MCF 10A (cell line): ENCODE data around the gene COL9A2. TPM values are rescaled to one million over a fixed set of nuclear protein-coding genes. Genes with fewer than 3 reads are reported as not detected.

ENCODE experiments used
- BruUV-seq: library from RNA; stranded (reverse); fragments of 400-500 nt; replicated peaks from 2 replicates; lab custom pipeline; 2021; lab: Mats Ljungman, UMichigan
- CTCF ChIA-PET: fragments of 300-600 bp; sonication (Branson Sonifier 250); formaldehyde crosslinking; extraction: SDS; loops from one replicate; lab custom pipeline; 2021; ENCODE audit warnings: antibody characterized with exemption, inconsistent platforms; lab: Yijun Ruan, JAX
- POLR2A ChIA-PET: fragments of 300-600, 350-650 bp; sonication (Branson Sonifier 250); formaldehyde crosslinking; extraction: SDS; loops from one replicate; lab custom pipeline; 2020; ENCODE audit warnings: antibody characterized with exemption, inconsistent platforms; lab: Yijun Ruan, JAX
- DNase-seq: peaks from one replicate; pipeline ENCODE4 v3.0.0-alpha.2; 2018; ENCODE audit not compliant: unreplicated experiment
- H3K27ac Mint-ChIP-seq: one replicate; pipeline ENCODE4 v1.8.0; 2022; ENCODE audit warnings: mild to moderate bottlenecking, low read depth, mixed read lengths; ENCODE audit not compliant: unreplicated experiment
- H3K27me3 Mint-ChIP-seq: one replicate; pipeline ENCODE4 v1.8.0; 2022; ENCODE audit warnings: mixed read lengths; ENCODE audit not compliant: insufficient read depth, unreplicated experiment
- H3K36me3 Mint-ChIP-seq: one replicate; pipeline ENCODE4 v1.8.0; 2022; ENCODE audit warnings: mild to moderate bottlenecking, moderate library complexity, mixed read lengths; ENCODE audit not compliant: insufficient read depth, unreplicated experiment
- H3K4me1 Mint-ChIP-seq: one replicate; pipeline ENCODE4 v1.8.0; 2022; ENCODE audit warnings: mixed read lengths; ENCODE audit not compliant: insufficient read depth, unreplicated experiment
- H3K4me3 Mint-ChIP-seq: one replicate; pipeline ENCODE4 v1.8.0; 2022; ENCODE audit warnings: mild to moderate bottlenecking, moderate library complexity, mixed read lengths; ENCODE audit not compliant: unreplicated experiment
- H3K9me3 Mint-ChIP-seq: one replicate; pipeline ENCODE4 v1.8.0; 2022; ENCODE audit warnings: mixed read lengths; ENCODE audit not compliant: unreplicated experiment
- intact Hi-C: fragments of 100-400 bp; cut with micrococcal nuclease; formaldehyde crosslinking; loops from 2 replicates; pipeline ENCODE4 v1.14.1; 2022
- total RNA-seq: library from RNA; stranded (reverse); gene quantifications from 2 replicates; pipeline ENCODE4 v1.2.3, GENCODE V29; 2022
- TF ChIP-seq, protein P1 (sequence below): fragments of 200-600 bp; IDR thresholded peaks from one replicate; pipeline ENCODE4 v1.8.0; 2022; ENCODE audit warnings: antibody characterized with exemption, mild to moderate bottlenecking; ENCODE audit not compliant: unreplicated experiment

Gene COL9A2
- total RNA-seq, 1 experiment from 2014 or later, result not detected

DNA sequence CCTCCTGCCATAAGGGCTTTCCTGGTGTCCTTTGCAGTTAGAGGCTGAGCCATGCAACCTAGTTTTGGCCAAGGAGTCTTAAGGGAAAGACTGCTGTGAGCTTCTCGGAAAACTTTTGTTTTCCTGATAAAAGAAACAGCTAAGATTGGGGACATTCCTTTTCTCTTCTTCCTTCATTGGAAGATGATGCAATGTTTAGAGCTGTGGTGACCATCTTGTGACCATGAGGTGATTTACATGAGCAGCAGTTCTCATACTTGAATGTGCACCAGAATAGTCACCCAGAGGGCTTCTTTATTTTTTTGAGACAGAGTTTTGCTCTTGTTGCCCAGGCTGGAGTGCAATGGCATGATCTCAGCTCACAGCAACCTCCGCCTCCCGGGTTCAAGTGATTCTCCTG is 36.0 kb upstream of the COL9A2 start:
- no peaks in the 10 kb centered on the region for H3K36me3 Mint-ChIP-seq
- ChIA-PET CTCF (interaction anchor here (2.2 kb wide), 1 partner anchor 12 kb away, joined by 5 read pairs; no protein-coding TSS in a partner anchor), POLR2A (no interaction called here)
- H3K4me1 Mint-ChIP-seq, result no peaks in the 10 kb centered on the region
- H3K27ac Mint-ChIP-seq, result no peak overlapping the region
- TF ChIP-seq, protein P1, sequence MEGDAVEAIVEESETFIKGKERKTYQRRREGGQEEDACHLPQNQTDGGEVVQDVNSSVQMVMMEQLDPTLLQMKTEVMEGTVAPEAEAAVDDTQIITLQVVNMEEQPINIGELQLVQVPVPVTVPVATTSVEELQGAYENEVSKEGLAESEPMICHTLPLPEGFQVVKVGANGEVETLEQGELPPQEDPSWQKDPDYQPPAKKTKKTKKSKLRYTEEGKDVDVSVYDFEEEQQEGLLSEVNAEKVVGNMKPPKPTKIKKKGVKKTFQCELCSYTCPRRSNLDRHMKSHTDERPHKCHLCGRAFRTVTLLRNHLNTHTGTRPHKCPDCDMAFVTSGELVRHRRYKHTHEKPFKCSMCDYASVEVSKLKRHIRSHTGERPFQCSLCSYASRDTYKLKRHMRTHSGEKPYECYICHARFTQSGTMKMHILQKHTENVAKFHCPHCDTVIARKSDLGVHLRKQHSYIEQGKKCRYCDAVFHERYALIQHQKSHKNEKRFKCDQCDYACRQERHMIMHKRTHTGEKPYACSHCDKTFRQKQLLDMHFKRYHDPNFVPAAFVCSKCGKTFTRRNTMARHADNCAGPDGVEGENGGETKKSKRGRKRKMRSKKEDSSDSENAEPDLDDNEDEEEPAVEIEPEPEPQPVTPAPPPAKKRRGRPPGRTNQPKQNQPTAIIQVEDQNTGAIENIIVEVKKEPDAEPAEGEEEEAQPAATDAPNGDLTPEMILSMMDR, result no peak
- intact Hi-C loops, result no loop called here
- DNase-seq, result no peak
- no peak overlapping the region for H3K4me3 Mint-ChIP-seq
- H3K9me3 Mint-ChIP-seq, result no peaks in the 10 kb centered on the region
- BruUV-seq, result no TSS peak
- no peaks in the 10 kb centered on the region for H3K27me3 Mint-ChIP-seq

DNA sequence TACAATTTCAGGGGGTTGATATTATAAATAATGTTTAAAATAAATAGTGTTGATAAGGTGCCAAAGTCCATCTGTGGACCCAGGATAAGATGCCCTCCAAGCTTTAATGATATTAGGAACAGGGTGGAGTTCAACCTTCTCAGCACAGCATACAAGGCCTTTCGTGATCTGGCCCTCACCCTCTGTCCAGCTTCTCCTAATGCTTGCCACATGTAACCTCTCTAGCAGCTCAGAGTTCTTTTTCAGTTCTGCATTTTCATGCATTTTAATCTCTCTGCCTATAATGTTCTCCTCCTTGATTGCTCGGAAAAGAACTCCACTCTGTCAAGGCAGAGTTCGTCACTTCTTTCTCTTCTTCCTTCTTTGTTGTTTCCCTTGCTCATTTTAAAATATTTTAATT is 35.0 kb upstream of the COL9A2 start:
- TF ChIP-seq, protein P1, result no peak
- H3K27me3 Mint-ChIP-seq, result no peaks in the 10 kb centered on the region
- H3K4me1 Mint-ChIP-seq, result no peaks in the 10 kb centered on the region
- no peaks in the 10 kb centered on the region for H3K9me3 Mint-ChIP-seq
- intact Hi-C loops, result no loop called here
- H3K36me3 Mint-ChIP-seq, result no peaks in the 10 kb centered on the region
- H3K27ac Mint-ChIP-seq, result no peak overlapping the region
- ChIA-PET CTCF (interaction anchor here (0.7 to 1.5 kb wide), 2 partner anchors 14 to 234 kb away, joined by 3 to 12 read pairs; no protein-coding TSS in a partner anchor), POLR2A (interaction anchor here (1.3 kb wide), 1 partner anchor 21 kb away, joined by 3 read pairs; the partner anchor contains the start of gene SMAP2)
- no TSS peak for BruUV-seq
- DNase-seq, result no peak
- H3K4me3 Mint-ChIP-seq, result no peak overlapping the region

DNA sequence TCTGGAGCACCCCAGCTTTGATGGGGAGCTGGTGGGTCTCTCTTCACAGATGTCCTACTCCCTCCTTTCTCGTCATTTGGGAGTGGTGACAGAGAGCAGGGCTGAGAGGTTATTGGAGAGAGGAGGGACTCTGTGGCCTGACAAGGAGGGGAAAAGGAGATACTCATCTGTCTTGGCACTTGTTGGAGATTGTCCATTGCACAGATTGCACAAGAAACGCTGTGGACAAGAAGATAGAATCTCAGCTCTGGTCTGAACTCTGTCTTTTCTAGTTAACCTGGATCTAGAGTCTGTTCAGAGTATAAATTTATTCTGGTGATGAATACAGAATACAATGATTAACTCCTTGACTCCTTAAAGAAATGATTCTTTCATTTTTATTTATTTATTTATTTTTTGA is 34.0 kb upstream of the COL9A2 start:
- H3K27ac Mint-ChIP-seq, result no peak overlapping the region
- intact Hi-C loops, result no loop called here
- no peaks in the 10 kb centered on the region for H3K27me3 Mint-ChIP-seq
- ChIA-PET CTCF (no interaction called here), POLR2A (interaction anchor here (0.6 to 1.3 kb wide), 2 partner anchors 13 to 22 kb away, joined by 3 read pairs; partner anchors contain the start of gene SMAP2)
- DNase-seq, result no peak
- no peaks in the 10 kb centered on the region for H3K9me3 Mint-ChIP-seq
- H3K36me3 Mint-ChIP-seq, result no peaks in the 10 kb centered on the region
- H3K4me3 Mint-ChIP-seq, result no peak overlapping the region
- TF ChIP-seq, protein P1, result no peak
- H3K4me1 Mint-ChIP-seq, result no peaks in the 10 kb centered on the region
- no TSS peak for BruUV-seq

DNA sequence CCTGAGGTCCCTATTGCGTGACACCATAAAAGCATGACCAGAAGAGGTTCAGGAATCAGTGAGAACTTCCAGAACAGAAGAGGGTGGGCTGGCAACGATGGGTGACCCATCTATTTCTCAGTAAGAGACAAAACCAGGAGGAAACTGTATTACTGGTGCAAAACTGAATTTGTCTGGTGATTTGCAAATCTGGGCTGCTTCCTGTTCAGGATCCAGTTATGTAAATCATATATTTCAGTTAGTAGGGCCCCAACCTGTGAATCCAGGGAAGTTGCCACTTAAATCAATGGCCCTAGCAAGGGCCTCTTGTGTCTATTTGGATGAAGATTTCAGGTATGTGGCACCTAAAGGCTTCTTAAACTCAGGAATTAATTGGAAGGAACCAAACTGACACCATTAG is 33.3 kb upstream of the COL9A2 start:
- ChIA-PET POLR2A (interaction anchor here (0.6 kb wide), 1 partner anchor 14 kb away, joined by 3 read pairs; no protein-coding TSS in a partner anchor), CTCF (no interaction called here)
- DNase-seq, result no peak
- Mint-ChIP-seq H3K4me1 (no peaks in the 10 kb centered on the region), H3K27ac (no peak overlapping the region), H3K27me3 (no peaks in the 10 kb centered on the region), H3K9me3 (no peaks in the 10 kb centered on the region), H3K4me3 (no peak overlapping the region), H3K36me3 (no peaks in the 10 kb centered on the region)
- intact Hi-C loops, result no loop called here
- TF ChIP-seq, protein P1, result no peak
- BruUV-seq, result no TSS peak
